Stimulated activated CD8-positive, alpha-beta memory T cell treated with anti-CD3 and anti-CD28 coated beads, Interleukin-4, amount 100 ng/mL, for 1 hour (primary cell): ENCODE measurements around the gene KREMEN1.
"Not testable (repeated sequence)": the region's sequence is repeated elsewhere in the genome, so short reads cannot be mapped to it uniquely, and the experiment has no call there.

ENCODE experiments used
- DNase-seq, 2 donors: peaks; one replicate each; pipeline ENCODE4 v3.0.0-alpha.2; 2020; ENCODE audit warnings: low read depth in 2 of 2, low spot score in 1 of 2

Gene KREMEN1

DNA sequence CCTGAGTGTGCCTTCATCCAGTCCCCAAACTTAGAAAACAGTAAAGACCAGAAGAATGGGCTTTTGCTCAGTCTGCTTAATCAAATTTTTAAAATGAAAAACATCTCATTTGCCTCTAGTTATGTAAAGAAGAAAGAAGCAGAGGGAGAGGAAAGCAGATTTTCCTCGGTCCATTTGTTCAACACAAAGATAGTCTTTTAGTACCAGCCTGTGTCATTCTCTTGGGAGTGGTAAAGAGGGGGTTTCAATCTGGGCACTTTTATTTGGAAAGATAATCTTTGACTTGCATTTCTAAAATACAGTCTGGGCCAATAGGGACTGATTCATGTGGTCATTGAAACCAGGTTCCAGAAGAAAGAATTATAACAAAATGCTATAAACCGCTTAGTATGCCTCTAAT lies 29.5 kb downstream of the KREMEN1 start:
- no peak for DNase-seq

DNA sequence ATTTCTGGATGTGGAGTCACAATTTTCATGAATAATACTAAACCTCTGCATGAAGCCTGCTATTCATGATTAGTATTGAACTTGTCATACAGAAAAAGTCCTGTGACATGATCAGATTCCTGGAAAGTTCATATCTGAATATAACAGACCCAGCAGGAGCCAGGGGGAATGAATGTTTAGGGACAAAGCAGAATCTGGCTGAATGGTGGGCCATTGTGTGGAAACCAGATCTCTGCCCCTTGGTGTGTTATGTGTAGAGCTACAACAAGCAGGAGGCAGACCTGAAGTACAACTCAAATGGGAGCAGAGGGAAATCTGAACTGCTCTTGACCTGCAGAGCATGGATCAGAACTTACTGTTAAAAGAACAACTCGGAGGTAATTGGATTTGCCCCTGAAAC lies 30.3 kb downstream of the KREMEN1 start:
- no peak for DNase-seq

DNA sequence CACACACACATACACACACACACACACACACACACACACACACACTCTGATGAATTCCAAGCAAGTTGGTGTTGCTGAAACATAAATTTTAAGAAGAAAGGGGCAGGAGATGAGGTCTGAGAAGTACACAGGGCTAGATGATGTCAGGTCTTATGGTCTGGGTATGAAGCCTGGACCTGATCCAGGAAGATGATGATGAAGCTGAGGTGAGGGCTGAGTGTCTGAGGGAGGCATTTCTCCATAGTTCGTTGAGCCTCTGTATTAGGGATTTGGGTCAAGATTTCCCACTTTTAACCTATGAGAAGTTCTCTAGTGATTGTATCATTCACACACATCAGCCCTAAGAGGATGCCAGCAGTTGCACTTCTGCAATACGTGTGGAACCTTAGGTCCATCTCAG lies 32.6 kb downstream of the KREMEN1 start:
- DNase-seq = no peak

GRCh38 chr22:29106839-29107238 lies 34.0 kb downstream of the KREMEN1 start:
- no peak for DNase-seq

GRCh38 chr22:29108137-29108536 lies 35.3 kb downstream of the KREMEN1 start:
- no peak for DNase-seq

- DNase-seq = no peak
Measured at GRCh38 chr22:29109822-29110221, 37.0 kb downstream of the KREMEN1 start.

DNA sequence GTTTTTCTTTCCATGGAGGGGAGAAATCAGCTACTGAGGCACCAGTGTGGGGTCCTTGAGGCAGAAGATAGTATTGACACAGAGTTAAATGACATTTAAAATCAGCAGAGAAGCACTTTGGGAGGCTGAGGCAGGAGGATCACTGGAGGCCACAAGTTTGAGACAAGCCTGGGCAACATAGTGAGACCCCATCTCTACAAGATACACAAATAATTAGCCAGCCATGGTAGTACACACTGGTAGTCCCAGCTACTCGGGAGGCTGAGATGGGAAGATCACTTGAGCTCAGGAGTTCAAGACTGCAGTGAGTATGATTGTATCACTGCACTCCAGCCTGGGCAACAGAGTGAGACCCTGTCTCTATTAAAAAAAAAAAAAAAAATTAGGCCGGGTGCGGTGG lies 38.1 kb downstream of the KREMEN1 start:
- DNase-seq = no peak

- no peak for DNase-seq
Measured at GRCh38 chr22:29112121-29112520, 39.3 kb downstream of the KREMEN1 start.

- no peak for DNase-seq
Measured at GRCh38 chr22:29112681-29113080, 39.8 kb downstream of the KREMEN1 start.

GRCh38 chr22:29113319-29113718 lies 40.5 kb downstream of the KREMEN1 start:
- DNase-seq = no peak

DNA sequence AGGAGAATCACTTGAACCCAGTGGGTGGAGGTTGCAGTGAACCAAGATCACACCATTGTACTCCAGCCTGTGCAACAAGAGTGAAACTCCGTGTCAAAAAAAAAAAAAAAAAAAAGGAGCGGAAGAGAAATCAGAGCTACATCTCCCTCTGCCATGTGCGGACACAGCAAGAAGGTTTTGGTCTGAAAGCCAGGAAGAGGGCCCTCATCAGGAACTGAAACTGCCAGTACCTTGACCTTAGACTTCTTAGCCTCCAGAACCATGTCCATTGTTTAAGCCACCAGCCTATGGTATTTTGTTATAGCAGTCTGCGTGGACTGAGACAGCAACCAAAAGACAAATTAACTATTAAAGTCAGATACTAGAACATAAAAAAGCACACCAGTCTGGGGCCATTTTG lies 41.6 kb downstream of the KREMEN1 start:
- DNase-seq = no peak

DNA sequence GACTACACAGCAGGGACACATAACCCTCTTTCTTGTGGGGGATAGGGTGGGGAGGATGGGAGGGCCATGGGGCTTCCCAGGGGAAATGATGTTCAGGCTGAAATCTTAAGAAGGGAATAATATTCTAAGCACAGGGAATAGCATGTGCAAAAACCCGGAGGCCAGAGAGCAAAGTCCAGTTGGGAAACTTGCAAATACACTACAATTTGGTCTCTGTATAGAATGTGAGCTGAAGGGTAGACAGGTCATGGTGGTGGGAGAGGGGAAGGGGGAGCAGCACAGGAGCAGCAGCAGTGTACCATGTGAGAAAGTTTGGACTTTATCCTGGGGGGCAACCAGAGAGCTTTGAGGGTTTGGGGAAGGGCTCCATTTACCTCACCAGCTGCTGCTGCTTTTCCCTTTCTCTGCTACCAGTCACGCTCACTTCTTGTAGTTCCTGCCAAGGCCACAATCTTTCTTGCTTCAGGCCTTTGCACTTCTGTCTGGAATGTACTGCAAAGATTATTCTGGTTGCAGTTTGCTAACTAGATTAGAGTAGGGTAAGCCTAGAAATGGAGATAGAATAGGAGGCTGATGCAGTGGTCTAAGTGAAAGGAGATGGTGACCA lies 43.0 kb downstream of the KREMEN1 start:
- DNase-seq = no peak

DNA sequence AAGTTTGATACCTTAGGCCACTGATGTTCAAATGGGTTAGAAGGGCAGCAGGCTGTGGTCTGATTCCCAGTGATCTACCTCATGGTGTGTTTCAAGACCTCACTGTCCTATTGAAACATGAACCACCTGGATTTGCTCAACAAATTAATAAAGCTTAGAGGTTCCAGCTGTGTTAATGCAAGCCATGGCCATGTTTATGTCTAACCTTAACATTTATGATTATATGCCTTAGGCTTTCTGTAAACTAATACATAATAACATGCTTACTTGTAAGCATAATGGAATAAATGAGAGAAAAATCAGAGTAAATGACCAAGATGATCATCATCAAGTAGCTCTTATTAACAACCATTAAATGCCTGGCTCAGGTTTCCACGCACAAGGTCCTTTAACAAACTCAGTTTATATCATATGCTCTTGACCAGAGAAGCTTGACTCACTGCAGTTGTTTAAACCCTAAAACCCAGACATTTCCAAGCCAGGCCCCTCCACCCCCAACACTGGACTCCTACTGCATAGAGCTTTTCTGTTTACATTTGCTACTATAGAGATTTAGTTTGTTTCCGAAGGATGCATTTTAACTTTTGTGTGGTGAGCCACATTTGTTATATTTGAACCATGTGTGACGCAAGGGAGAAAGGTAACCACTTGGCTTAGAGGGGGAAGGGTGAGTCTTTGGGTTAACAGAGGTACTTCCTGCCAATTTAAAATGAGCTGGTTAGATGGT lies 43.7 kb downstream of the KREMEN1 start:
- DNase-seq = no peak

- DNase-seq = no peak
Measured at GRCh38 chr22:29117799-29118477, 45.1 kb downstream of the KREMEN1 start.

DNA sequence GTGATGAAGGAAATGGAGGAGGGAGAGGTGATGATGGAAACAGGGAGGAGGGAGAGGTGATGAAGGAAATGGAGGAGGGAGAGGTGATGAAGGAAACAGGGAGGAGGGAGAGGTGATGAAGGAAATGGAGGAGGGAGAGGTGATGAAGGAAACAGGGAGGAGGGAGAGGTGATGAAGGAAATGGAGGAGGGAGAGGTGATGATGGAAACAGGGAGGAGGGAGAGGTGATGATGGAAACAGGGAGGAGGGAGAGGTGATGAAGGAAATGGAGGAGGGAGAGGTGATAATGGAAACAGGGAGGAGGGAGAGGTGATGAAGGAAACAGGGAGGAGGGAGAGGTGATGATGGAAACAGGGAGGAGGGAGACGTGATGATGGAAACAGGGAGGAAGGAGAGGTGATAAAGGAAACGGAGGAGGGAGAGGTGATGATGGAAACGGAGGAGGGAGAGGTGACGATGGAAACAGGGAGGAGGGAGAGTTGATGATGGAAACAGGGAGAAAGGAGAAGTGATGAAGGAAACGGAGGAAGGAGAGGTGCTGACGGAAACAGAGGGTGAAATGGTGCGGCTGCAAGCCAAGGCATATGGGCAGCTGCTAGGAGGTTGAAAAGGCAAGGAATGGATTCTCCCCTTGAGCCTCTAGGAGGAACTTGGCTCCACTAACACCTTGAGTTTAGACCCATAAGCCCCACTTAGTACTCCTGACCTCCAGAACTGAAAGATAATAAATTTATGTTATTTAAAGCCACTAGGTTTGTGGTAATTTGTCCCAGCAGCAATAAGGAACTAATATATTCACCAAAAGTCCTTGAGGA lies 47.5 kb downstream of the KREMEN1 start:
- DNase-seq = not testable (repeated sequence)

DNA sequence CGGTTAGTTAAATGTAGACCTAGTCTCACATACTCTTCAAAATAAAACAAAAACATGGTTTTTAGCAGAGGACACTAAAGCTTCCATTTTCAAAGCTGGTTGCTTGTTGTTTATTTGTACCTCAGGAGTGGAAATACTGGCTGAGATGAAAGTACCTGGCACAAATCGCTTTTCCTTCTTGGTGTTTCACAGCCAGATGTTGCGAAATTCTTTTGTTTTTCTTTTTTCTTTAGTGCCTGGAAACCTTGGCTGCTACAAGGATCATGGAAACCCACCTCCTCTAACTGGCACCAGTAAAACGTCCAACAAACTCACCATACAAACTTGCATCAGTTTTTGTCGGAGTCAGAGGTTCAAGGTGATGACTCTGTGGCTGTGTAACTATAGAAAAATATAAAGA lies 48.3 kb downstream of the KREMEN1 start:
- no peak for DNase-seq

DNA sequence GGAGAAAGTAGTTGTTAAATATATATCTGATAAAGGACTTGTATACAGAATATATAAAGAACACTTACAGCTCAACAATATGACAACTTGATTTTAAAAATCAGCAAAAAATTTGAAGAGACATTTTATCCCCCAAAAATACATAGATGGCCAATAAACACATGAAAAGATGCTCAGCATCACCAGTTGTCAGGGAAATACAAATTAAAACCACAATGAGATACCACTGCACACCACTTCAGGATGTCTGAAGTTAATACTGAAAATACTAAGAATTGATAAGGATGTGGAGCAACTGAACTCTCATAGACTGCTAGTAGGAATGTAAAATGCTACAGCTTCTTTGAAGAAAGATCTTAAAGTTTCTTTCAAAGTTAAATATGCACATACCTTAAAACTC lies 49.2 kb downstream of the KREMEN1 start:
- DNase-seq = no peak

DNA sequence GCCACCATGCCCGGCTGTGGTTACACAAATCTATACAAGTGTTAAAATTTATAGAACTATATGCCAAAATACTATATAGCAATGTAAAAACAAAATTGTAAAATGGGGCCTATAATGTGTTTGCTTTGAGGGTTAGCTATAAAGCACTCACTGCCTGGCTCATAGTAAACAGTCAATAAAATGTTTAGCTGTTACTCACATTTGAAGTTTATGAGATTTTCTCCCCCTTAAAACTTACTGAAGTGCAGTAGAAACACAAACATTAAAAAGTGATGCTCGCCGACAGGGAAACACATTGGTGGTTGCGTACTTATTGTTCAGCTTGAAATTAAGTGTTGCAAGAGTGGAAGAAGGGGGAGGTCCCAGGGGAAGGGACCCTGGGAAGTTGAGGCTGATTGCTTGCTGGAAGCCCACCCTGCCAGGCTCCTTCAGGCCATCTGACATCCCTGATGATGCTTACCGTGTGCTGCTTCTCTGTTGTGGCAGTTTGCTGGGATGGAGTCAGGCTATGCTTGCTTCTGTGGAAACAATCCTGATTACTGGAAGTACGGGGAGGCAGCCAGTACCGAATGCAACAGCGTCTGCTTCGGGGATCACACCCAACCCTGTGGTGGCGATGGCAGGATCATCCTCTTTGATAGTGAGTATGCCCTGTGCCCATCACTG lies 52.1 kb downstream of the KREMEN1 start:
- no peak for DNase-seq

- DNase-seq = no peak
Measured at GRCh38 chr22:29125443-29125778, 52.6 kb downstream of the KREMEN1 start.

DNA sequence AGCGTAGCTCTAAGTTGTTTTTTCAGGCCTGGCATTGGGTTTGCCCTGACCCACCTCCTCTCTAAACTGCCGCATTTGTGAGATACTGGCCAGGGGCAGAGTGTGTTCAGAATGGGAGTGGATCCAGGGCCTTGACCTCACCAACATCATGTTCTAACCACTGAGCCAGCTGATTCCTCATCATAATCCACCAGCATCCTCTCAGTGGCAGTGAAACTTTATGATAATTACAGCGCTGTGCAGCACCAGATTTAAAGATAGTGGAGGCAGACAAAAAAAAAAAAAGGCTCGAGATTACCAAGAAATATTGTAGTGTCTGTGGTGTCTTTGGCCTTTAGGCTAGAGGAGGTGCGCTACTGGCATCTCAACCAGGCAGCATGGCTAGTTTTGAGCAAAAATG lies 53.0 kb downstream of the KREMEN1 start:
- no peak for DNase-seq

GRCh38 chr22:29126670-29127395 lies 54.0 kb downstream of the KREMEN1 start:
- DNase-seq = no peak
